Measurements from ENCODE around the gene HPGDS. TPM values are rescaled to one million over a fixed set of nuclear protein-coding genes. Genes with fewer than 3 reads are reported as not detected.

HPGDS gene
- total and polyA plus RNA-seq, 2 experiments from 2014 or later: 0.30 to 1.6 TPM

DNA sequence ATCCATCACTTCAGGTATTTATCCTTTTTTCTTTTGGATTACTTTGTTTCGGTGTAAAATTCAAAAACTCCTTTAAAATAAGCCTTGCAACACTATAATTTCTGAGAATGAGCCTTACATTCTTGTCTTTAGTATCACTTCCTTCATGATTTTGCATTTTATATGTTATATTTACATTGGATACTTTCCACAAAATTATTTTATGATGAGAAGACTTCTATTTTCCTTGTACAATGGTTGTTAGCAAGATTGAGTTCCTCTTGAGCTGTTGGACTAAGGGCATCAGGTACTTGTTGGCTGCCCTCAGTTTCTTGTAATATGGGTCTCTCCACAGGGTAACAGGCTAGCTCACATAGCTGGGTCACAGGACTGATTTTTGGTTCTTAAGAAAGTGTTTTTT lies 22.7 kb upstream of the HPGDS start:
- Histone ChIP-seq H3K27me3 (no peaks in the 10 kb centered on the region), H3K9me2 (replicated peaks; ENCODE audit: insufficient read depth) (no peaks in the 10 kb centered on the region), H3K27ac (no peak overlapping the region), H3K36me3 (replicated peaks; ENCODE audit: insufficient read depth, low read depth) (no peaks in the 10 kb centered on the region), H3K4me3 (no peak overlapping the region), H3K9me3 (ENCODE audit: low read depth) (no peaks in the 10 kb centered on the region), H2AFZ (no peak overlapping the region), H3K4me1 (ENCODE audit: insufficient read depth) (no peaks in the 10 kb centered on the region), H3K79me2 (no peaks in the 10 kb centered on the region), H4K20me1 (ENCODE audit: insufficient read depth, poor library complexity, severe bottlenecking) (no peaks in the 10 kb centered on the region), H3K4me2 (no peak overlapping the region)
- no peak for DNase-seq (ENCODE audit: low spot score)
- 91% methylated on average over 1 of the region's 1 CpG for WGBS (ENCODE audit: low lambda C conversion rate, missing lambda C conversion rate)
- no peak for TF ChIP-seq EZH2 (IDR thresholded peaks at IDR 0.05; ENCODE audit: borderline replicate concordance)
- TF ChIP-seq EZH2phosphoT487 (IDR thresholded peaks at IDR 0.05; ENCODE audit: low read depth, severe bottlenecking, unreplicated experiment): no peak
- TF ChIP-seq, protein P1, sequence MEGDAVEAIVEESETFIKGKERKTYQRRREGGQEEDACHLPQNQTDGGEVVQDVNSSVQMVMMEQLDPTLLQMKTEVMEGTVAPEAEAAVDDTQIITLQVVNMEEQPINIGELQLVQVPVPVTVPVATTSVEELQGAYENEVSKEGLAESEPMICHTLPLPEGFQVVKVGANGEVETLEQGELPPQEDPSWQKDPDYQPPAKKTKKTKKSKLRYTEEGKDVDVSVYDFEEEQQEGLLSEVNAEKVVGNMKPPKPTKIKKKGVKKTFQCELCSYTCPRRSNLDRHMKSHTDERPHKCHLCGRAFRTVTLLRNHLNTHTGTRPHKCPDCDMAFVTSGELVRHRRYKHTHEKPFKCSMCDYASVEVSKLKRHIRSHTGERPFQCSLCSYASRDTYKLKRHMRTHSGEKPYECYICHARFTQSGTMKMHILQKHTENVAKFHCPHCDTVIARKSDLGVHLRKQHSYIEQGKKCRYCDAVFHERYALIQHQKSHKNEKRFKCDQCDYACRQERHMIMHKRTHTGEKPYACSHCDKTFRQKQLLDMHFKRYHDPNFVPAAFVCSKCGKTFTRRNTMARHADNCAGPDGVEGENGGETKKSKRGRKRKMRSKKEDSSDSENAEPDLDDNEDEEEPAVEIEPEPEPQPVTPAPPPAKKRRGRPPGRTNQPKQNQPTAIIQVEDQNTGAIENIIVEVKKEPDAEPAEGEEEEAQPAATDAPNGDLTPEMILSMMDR (IDR thresholded peaks at IDR 0.05; ENCODE audit: poor library complexity): no peak

DNA sequence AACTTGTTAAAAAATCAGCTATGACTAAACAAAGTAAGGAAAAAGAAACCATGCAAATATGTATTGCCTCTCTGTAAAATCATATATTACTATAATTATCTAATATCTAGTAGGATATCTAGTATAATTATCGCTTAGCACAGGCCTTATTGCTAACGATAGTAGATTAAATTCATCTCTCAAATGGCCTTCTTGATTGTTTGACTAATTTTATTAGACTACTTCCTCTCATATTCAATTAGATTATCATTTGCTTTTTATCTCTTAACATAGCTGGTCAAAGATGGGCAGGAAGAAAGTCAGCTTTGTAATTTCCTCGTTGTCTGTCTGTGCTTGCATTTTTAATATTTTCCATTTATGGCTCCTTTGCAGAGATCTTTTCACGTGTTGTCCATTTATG lies 21.9 kb upstream of the HPGDS start:
- no peaks in the 10 kb centered on the region for H3K4me1 ChIP-seq (ENCODE audit: insufficient read depth)
- no peaks in the 10 kb centered on the region for H3K79me2 ChIP-seq
- H3K9me2 ChIP-seq (replicated peaks; ENCODE audit: insufficient read depth): no peaks in the 10 kb centered on the region
- H4K20me1 ChIP-seq (ENCODE audit: insufficient read depth, poor library complexity, severe bottlenecking): no peaks in the 10 kb centered on the region
- no peak overlapping the region for H2AFZ ChIP-seq
- no peaks in the 10 kb centered on the region for H3K9me3 ChIP-seq (ENCODE audit: low read depth)
- H3K36me3 ChIP-seq (replicated peaks; ENCODE audit: insufficient read depth, low read depth): no peaks in the 10 kb centered on the region
- TF ChIP-seq, protein P1 (IDR thresholded peaks at IDR 0.05; ENCODE audit: poor library complexity): no peak
- TF ChIP-seq EZH2phosphoT487 (IDR thresholded peaks at IDR 0.05; ENCODE audit: low read depth, severe bottlenecking, unreplicated experiment) (no peak), EZH2 (IDR thresholded peaks at IDR 0.05; ENCODE audit: borderline replicate concordance) (no peak)
- H3K4me3 ChIP-seq: no peak overlapping the region
- no peak overlapping the region for H3K4me2 ChIP-seq
- 86% methylated on average over 4 of the region's 4 CpGs for WGBS (ENCODE audit: low lambda C conversion rate, missing lambda C conversion rate)
- H3K27me3 ChIP-seq: no peaks in the 10 kb centered on the region
- DNase-seq (ENCODE audit: low spot score): no peak
- no peak overlapping the region for H3K27ac ChIP-seq

DNA sequence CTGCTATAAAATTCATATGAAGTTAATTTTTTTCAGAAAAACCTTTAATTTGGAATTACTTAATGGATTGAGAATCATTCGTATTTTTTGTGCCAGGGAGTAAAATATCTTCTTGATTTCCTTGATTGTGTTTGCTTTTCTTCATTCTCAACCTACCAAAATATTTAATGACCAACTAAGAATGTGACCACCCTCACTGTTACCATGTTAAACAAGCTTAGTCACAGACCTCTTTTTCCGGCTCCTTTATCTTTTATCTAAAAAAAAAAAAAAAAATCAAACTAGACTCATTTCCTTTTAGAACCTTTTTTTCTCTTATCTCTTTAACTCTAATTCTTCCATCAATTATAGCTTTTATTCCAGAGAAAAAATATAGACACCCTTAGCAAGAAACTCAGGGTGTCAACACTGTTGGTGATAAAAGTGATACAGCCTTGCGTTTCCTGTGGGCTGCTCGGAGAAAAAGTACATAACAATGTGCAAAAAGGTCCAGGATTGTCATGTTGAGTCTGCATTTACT lies 20.6 kb upstream of the HPGDS start:
- no peak overlapping the region for H3K27ac ChIP-seq
- no peak overlapping the region for H3K4me3 ChIP-seq
- no peaks in the 10 kb centered on the region for H3K9me2 ChIP-seq (replicated peaks; ENCODE audit: insufficient read depth)
- DNase-seq (ENCODE audit: low spot score): no peak
- WGBS (ENCODE audit: low lambda C conversion rate, missing lambda C conversion rate): 83% methylated on average over 4 of the region's 4 CpGs
- no peak overlapping the region for H3K4me2 ChIP-seq
- H3K9me3 ChIP-seq (ENCODE audit: low read depth): no peaks in the 10 kb centered on the region
- H3K79me2 ChIP-seq: no peaks in the 10 kb centered on the region
- H4K20me1 ChIP-seq (ENCODE audit: insufficient read depth, poor library complexity, severe bottlenecking): no peaks in the 10 kb centered on the region
- H3K4me1 ChIP-seq (ENCODE audit: insufficient read depth): no peaks in the 10 kb centered on the region
- no peak overlapping the region for H2AFZ ChIP-seq
- TF ChIP-seq, protein P1 (IDR thresholded peaks at IDR 0.05; ENCODE audit: poor library complexity): no peak
- TF ChIP-seq EZH2 (IDR thresholded peaks at IDR 0.05; ENCODE audit: borderline replicate concordance) (no peak), EZH2phosphoT487 (IDR thresholded peaks at IDR 0.05; ENCODE audit: low read depth, severe bottlenecking, unreplicated experiment) (no peak)
- no peaks in the 10 kb centered on the region for H3K27me3 ChIP-seq
- no peaks in the 10 kb centered on the region for H3K36me3 ChIP-seq (replicated peaks; ENCODE audit: insufficient read depth, low read depth)

DNA sequence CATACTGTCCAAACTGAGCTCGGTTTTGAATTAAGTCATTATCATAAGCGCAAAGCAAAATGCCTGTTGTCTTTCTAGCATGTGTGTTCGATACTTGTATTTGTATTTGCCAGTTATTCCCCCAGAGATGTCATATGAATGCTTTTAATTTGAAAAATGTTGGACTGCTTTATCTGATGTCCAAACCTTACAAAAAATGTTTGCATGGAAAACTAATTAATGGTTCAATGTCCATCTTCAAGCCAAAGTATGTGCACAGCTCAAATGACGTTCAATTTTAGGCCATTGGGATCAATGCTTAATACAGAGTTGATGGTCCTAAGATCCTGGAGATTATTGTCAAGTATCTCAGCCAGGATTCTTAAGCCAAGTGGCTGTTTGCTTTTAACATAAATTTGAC lies 17.2 kb upstream of the HPGDS start:
- Histone ChIP-seq H2AFZ (no peak overlapping the region), H3K4me3 (no peak overlapping the region), H3K79me2 (no peaks in the 10 kb centered on the region), H3K9me3 (ENCODE audit: low read depth) (no peaks in the 10 kb centered on the region), H3K27me3 (no peaks in the 10 kb centered on the region), H3K9me2 (replicated peaks; ENCODE audit: insufficient read depth) (no peaks in the 10 kb centered on the region), H3K27ac (no peak overlapping the region), H4K20me1 (ENCODE audit: insufficient read depth, poor library complexity, severe bottlenecking) (no peaks in the 10 kb centered on the region), H3K4me1 (ENCODE audit: insufficient read depth) (no peaks in the 10 kb centered on the region), H3K36me3 (replicated peaks; ENCODE audit: insufficient read depth, low read depth) (no peaks in the 10 kb centered on the region), H3K4me2 (no peak overlapping the region)
- TF ChIP-seq EZH2 (IDR thresholded peaks at IDR 0.05; ENCODE audit: borderline replicate concordance): no peak
- TF ChIP-seq, protein P1 (IDR thresholded peaks at IDR 0.05; ENCODE audit: poor library complexity): no peak
- TF ChIP-seq EZH2phosphoT487 (IDR thresholded peaks at IDR 0.05; ENCODE audit: low read depth, severe bottlenecking, unreplicated experiment): no peak
- no peak for DNase-seq (ENCODE audit: low spot score)
- WGBS (ENCODE audit: low lambda C conversion rate, missing lambda C conversion rate): 67% methylated on average over 4 of the region's 4 CpGs
